Natural killer cell (primary cell): ENCODE results near the gene DSTYK. TPM values are rescaled to one million over a fixed set of nuclear protein-coding genes. Genes with fewer than 3 reads are reported as not detected.

Experiments
- ATAC-seq, 3 donors: fragments of 150-1000 bp in 2 of 3; fragments of 200-7000 bp in 1 of 3; cut with Tn5 transposase; 1 replicate in 1 of 3; 2 replicates in 2 of 3; pipeline ENCODE4 v1.10.0; 2021; ENCODE audit warnings: mild to moderate bottlenecking in 2 of 3, moderate library complexity in 2 of 3
- DNase-seq, 2 donors: peaks; one replicate each; pipeline versions ENCODE4 v3.0.0 to v3.0.0-alpha.2; 2013 to 2021; ENCODE audit warnings: mixed read lengths in 1 of 2
- H3K27ac ChIP-seq: one replicate; pipeline ENCODE4 v1.5.1; 2013; ENCODE audit warnings: mild to moderate bottlenecking, low read length
- H3K27me3 ChIP-seq: one replicate; pipeline ENCODE4 v1.6.1; 2013; ENCODE audit warnings: low read length; ENCODE audit not compliant: control insufficient read depth, insufficient read depth
- H3K36me3 ChIP-seq: one replicate; pipeline ENCODE4 v1.6.1; 2013; ENCODE audit warnings: low read length; ENCODE audit not compliant: control insufficient read depth, insufficient read depth
- H3K4me1 ChIP-seq: one replicate; pipeline ENCODE4 v1.6.1; 2013; ENCODE audit warnings: low read length; ENCODE audit not compliant: control insufficient read depth, insufficient read depth
- H3K4me3 ChIP-seq: one replicate; pipeline ENCODE4 v1.5.1; 2013; ENCODE audit warnings: low read length
- H3K9me3 ChIP-seq: one replicate; pipeline ENCODE4 v1.6.1; 2013; ENCODE audit warnings: low read length; ENCODE audit not compliant: control insufficient read depth, insufficient read depth
- H3K27ac Mint-ChIP-seq, 2 donors: one replicate each; pipeline ENCODE4 v1.8.0; 2022; ENCODE audit warnings: mild to moderate bottlenecking in 2 of 2, mixed read lengths in 2 of 2, moderate library complexity in 1 of 2
- H3K27me3 Mint-ChIP-seq, 2 donors: one replicate each; pipeline ENCODE4 v1.8.0; 2022; ENCODE audit warnings: low read depth in 2 of 2, mixed read lengths in 2 of 2
- H3K36me3 Mint-ChIP-seq: one replicate; pipeline ENCODE4 v1.8.0; 2022; ENCODE audit warnings: mixed read lengths
- H3K4me1 Mint-ChIP-seq, 2 donors: one replicate each; pipeline ENCODE4 v1.8.0; 2022; ENCODE audit warnings: mixed read lengths in 2 of 2
- H3K4me3 Mint-ChIP-seq: one replicate; pipeline ENCODE4 v1.8.0; 2022; ENCODE audit warnings: mild to moderate bottlenecking, moderate library complexity, mixed read lengths
- H3K9me3 Mint-ChIP-seq, 2 donors: one replicate each; pipeline ENCODE4 v1.8.0; 2022; ENCODE audit warnings: mixed read lengths in 2 of 2
- CTCF ChIP-seq: fragments of 200-600 bp; IDR thresholded peaks from one replicate; pipeline ENCODE4 v1.8.0; 2022; ENCODE audit warnings: antibody characterized with exemption
- WGBS: methylation state at CpG from one replicate; pipeline ENCODE4 v1.1.7; 2013; ENCODE audit warnings: missing lambda C conversion rate; ENCODE audit not compliant: insufficient coverage; 5-methylcytosine and 5-hydroxymethylcytosine counted together
- intact Hi-C: fragments of 100-400 bp; cut with micrococcal nuclease; formaldehyde crosslinking; loops from one replicate; pipeline ENCODE4 v1.14.2; 2022
- total RNA-seq, 4 donors: library from RNA; stranded (reverse); fragments of 120-200 nt in 1 of 4; gene quantifications; one replicate each; pipeline versions ENCODE4 v1.2.3 to v1.2.4, GENCODE V29; 2013 to 2022

DSTYK gene
- total RNA-seq, 3 donors from 2014 or later (not counting 1 experiment from before 2014, with no cell fraction given), result 9.9 to 17.5 (median 14.9) TPM

GRCh38 chr1:205121660-205122488 lies 89.6 kb downstream of the DSTYK start, which contains the start of gene RBBP5:
RBBP5 (minus strand) TSS chr1:205121978; CDS start chr1:205121873, 105 bp downstream.
- Histone ChIP-seq H3K4me1 (peaks cover 11% of the 10 kb centered on the region), H3K4me3 (peak within 1 kb of the TSS; percentile 79), H3K36me3 (no peaks in the 10 kb centered on the region), H3K27ac (peak within 1 kb of the TSS; percentile 94), H3K27me3 (no peaks in the 10 kb centered on the region), H3K9me3 (no peaks in the 10 kb centered on the region)
- DNase-seq (peak; percentile 96 to 98), ATAC-seq (peak; percentile 93 to 98 (median 93))
- TF ChIP-seq CTCF, result peak; percentile 46
- Mint-ChIP-seq H3K36me3 (no peaks in the 10 kb centered on the region), H3K4me1 (peaks cover 37 to 42% of the 10 kb centered on the region in 2 donors), H3K27ac (peak within 1 kb of the TSS; percentile 99 to 100), H3K27me3 (no peaks in the 10 kb centered on the region), H3K4me3 (peak within 1 kb of the TSS; percentile 100), H3K9me3 (no peaks in the 10 kb centered on the region)
- WGBS, result under 1% methylated on average over 46 of the region's 46 CpGs
- intact Hi-C loops, result loop anchor here (1.0 to 5.0 kb wide), 2 partner anchors 89 to 190 kb away; partner anchors contain the start of gene DSTYK

- H3K4me3 Mint-ChIP-seq, result no peak overlapping the region
- TF ChIP-seq CTCF, result no peak
- H3K36me3 Mint-ChIP-seq, result no peaks in the 10 kb centered on the region
These were observed 92.8 kb downstream of the DSTYK start for GRCh38 chr1:205118752-205119151.

GRCh38 chr1:205111354-205111753 lies 100.1 kb downstream of the DSTYK start:
- H3K4me1 Mint-ChIP-seq, result peaks cover 5 to 6% of the 10 kb centered on the region in 2 donors
- no peak overlapping the region for H3K27ac Mint-ChIP-seq
- Histone ChIP-seq H3K36me3 (peaks cover 47% of the 10 kb centered on the region), H3K27me3 (no peaks in the 10 kb centered on the region), H3K4me1 (no peaks in the 10 kb centered on the region), H3K4me3 (no peak overlapping the region), H3K9me3 (no peaks in the 10 kb centered on the region), H3K27ac (no peak overlapping the region)
- H3K36me3 Mint-ChIP-seq, result no peaks in the 10 kb centered on the region
- H3K4me3 Mint-ChIP-seq, result no peak overlapping the region
- no peaks in the 10 kb centered on the region for H3K27me3 Mint-ChIP-seq
- DNase-seq (no peak), ATAC-seq (no peak)
- intact Hi-C loops, result no loop called here
- no peaks in the 10 kb centered on the region for H3K9me3 Mint-ChIP-seq
- TF ChIP-seq CTCF, result no peak

More at GRCh38 chr1:205118752-205119151, 92.8 kb downstream of the DSTYK start:
- H3K27me3 ChIP-seq, result no peaks in the 10 kb centered on the region
- H3K36me3 ChIP-seq, result peaks cover 19% of the 10 kb centered on the region
- Mint-ChIP-seq H3K27ac (peak overlapping the region; percentile 3 to 6), H3K9me3 (no peaks in the 10 kb centered on the region), H3K4me1 (peaks cover 37 to 42% of the 10 kb centered on the region in 2 donors), H3K27me3 (no peaks in the 10 kb centered on the region)
- 38% methylated on average over 2 of the region's 2 CpGs for WGBS
- no peak overlapping the region for H3K27ac ChIP-seq
- H3K4me3 ChIP-seq, result no peak overlapping the region
- DNase-seq, result no peak
- no peaks in the 10 kb centered on the region for H3K9me3 ChIP-seq
- ATAC-seq, result no peak
- intact Hi-C loops, result no loop called here
- peaks cover 11% of the 10 kb centered on the region for H3K4me1 ChIP-seq
